ENCODE results near the gene RNF13. TPM values are rescaled to one million over a fixed set of nuclear protein-coding genes. Genes with fewer than 3 reads are reported as not detected.

RNF13 gene
- total and polyA plus RNA-seq, 2 of the 4 experiments (the other 2 are of a cell fraction) = 12.8 to 29.8 TPM

- H3K18ac ChIP-seq (ENCODE audit: low read depth, low read length) = no peak overlapping the region
- ChIA-PET CTCF (no interaction called here), POLR2A (ENCODE audit: unreplicated experiment) (no interaction called here)
- in situ Hi-C loops (cut with MboI; ENCODE audit: low sequenced_read_pairs) (no loop called here), dilution Hi-C loops (cut with HindIII; ENCODE audit: low sequenced_read_pairs, unreplicated experiment) (no loop called here), intact Hi-C loops (cut with micrococcal nuclease) (no loop called here)
- H3K9me1 ChIP-seq (ENCODE audit: insufficient read depth, low read length) = no peaks in the 10 kb centered on the region
- H2BK5ac ChIP-seq (ENCODE audit: low read depth, low read length, poor library complexity, severe bottlenecking) = no peak overlapping the region
- H2AFZ ChIP-seq (replicated peaks; ENCODE audit: low read length, poor library complexity) = no peak overlapping the region
- H3K9ac ChIP-seq (ENCODE audit: low read depth, low read length) = no peak overlapping the region
- peaks cover 13% of the 10 kb centered on the region; the same call in 1 of the 2 replicates for H4K20me1 ChIP-seq (ENCODE audit: insufficient read depth, low read length)
- H2BK120ac ChIP-seq (ENCODE audit: low read depth, low read length) = no peak overlapping the region
- H3K14ac ChIP-seq (replicated peaks; ENCODE audit: low read depth, low read length) = no peak overlapping the region
- H3K23ac ChIP-seq (ENCODE audit: low read depth, low read length) = no peak overlapping the region
- H3K36me3 ChIP-seq (ENCODE audit: control insufficient read depth, insufficient read depth, low read length) = no peaks in the 10 kb centered on the region
- H3K56ac ChIP-seq (ENCODE audit: extremely low read depth, insufficient read depth, low read length) = no peak overlapping the region
- no peak overlapping the region for H3K4me2 ChIP-seq (ENCODE audit: low read depth, low read length)
- H3K9me3 ChIP-seq (ENCODE audit: control insufficient read depth, insufficient read depth, low read length) = peaks cover 6% of the 10 kb centered on the region; the same call in 1 of the 2 replicates
- H3K27me3 ChIP-seq (ENCODE audit: control insufficient read depth, insufficient read depth, low read length) = no peaks in the 10 kb centered on the region
- H2AK9ac ChIP-seq (replicated peaks; ENCODE audit: low read depth, low read length, poor library complexity) = no peak overlapping the region
- no peak overlapping the region for H3K4ac ChIP-seq (ENCODE audit: low read depth, low read length)
- no peak for ATAC-seq (ENCODE audit: low read depth)
- H3K27ac ChIP-seq (ENCODE audit: insufficient read depth, low read length) = no peak overlapping the region
- no peak for TF ChIP-seq CTCF (conservative IDR thresholded peaks at IDR 0.05; ENCODE audit: low read depth, low read length)
- WGBS, 2 experiments (ENCODE audit: extremely low coverage in 2 of 2, insufficient read length in 1 of 2) = no CpG with 5 or more reads among the region's 3 CpGs
- peaks cover 21 to 46% of the 10 kb centered on the region in 2 experiments for H3K79me1 ChIP-seq (ENCODE audit: low read depth in 1 of 2, low read length in 2 of 2)
- H4K91ac ChIP-seq (ENCODE audit: insufficient read depth, low read depth, low read length) = no peak overlapping the region
- no peak overlapping the region for H3K4me3 ChIP-seq (ENCODE audit: insufficient read depth, low read depth, low read length)
- no peak overlapping the region for H4K8ac ChIP-seq (ENCODE audit: low read depth in 2 of 2, low read length in 2 of 2)
- H2AK5ac ChIP-seq (ENCODE audit: low read depth, low read length) = no peak overlapping the region
- no peak overlapping the region for H2BK15ac ChIP-seq (ENCODE audit: low read depth, low read length)
- no TSS peak for BruUV-seq (replicated peaks)
- H4K5ac ChIP-seq (ENCODE audit: low read depth, low read length) = no peak overlapping the region
- DNase-seq = no peak
- H2BK20ac ChIP-seq (ENCODE audit: low read depth, low read length) = no peak overlapping the region
- no peaks in the 10 kb centered on the region for H3K4me1 ChIP-seq (ENCODE audit: control insufficient read depth, insufficient read depth, low read length)
Measured at GRCh38 chr3:149826636-149827035, 13.6 kb downstream of the RNF13 start.

Data from IMR-90 (cell line).